ENCODE data around the gene GPR34.

Gene GPR34

GRCh38 chrX:41722214-41722613 lies 33.4 kb downstream of the GPR34 start:
- no peak for TF ChIP-seq CTCF (IDR thresholded peaks at IDR 0.05; ENCODE audit: low read depth, low read length)
- DNase-seq (ENCODE audit: extremely low read depth, low read depth): no peak

- no peak for TF ChIP-seq CTCF (IDR thresholded peaks at IDR 0.05; ENCODE audit: low read depth, low read length)
- DNase-seq (ENCODE audit: extremely low read depth, low read depth): no peak
Observed at GRCh38 chrX:41722816-41723618, 34.2 kb downstream of the GPR34 start.

- DNase-seq (ENCODE audit: extremely low read depth, low read depth): no peak
- no peak for TF ChIP-seq CTCF (IDR thresholded peaks at IDR 0.05; ENCODE audit: low read depth, low read length)
Observed at GRCh38 chrX:41723826-41724225, 35.1 kb downstream of the GPR34 start, which contains the start of gene GPR82. Gene GPR82, plus strand, starts transcription at chrX:41724181. Its CDS starts 2,846 bp downstream, at chrX:41727027.

- TF ChIP-seq CTCF (IDR thresholded peaks at IDR 0.05; ENCODE audit: low read depth, low read length): no peak
Observed at GRCh38 chrX:41728125-41728524, 39.4 kb downstream of the GPR34 start.

GRCh38 chrX:41730081-41730480 lies 41.3 kb downstream of the GPR34 start:
- no peak for DNase-seq (ENCODE audit: extremely low read depth, low read depth)
- no peak for TF ChIP-seq CTCF (IDR thresholded peaks at IDR 0.05; ENCODE audit: low read depth, low read length)

More at GRCh38 chrX:41728125-41728524, 39.4 kb downstream of the GPR34 start:
- no peak for DNase-seq (ENCODE audit: extremely low read depth, low read depth)

- DNase-seq (ENCODE audit: extremely low read depth, low read depth): no peak
Observed at GRCh38 chrX:41732260-41732659, 43.5 kb downstream of the GPR34 start.

More at GRCh38 chrX:41732260-41732659, 43.5 kb downstream of the GPR34 start:
- no peak for TF ChIP-seq CTCF (IDR thresholded peaks at IDR 0.05; ENCODE audit: low read depth, low read length)

All from AG09319 (cell line).